Fibroblast of skin of left quadriceps (primary cell): ENCODE data around the gene TEX264.

Experiments used
- DNase-seq, 2 experiments: peaks; one replicate each; pipeline ENCODE4 v3.0.0-alpha.2; 2013; ENCODE audit warnings: low read depth in 2 of 2

Gene TEX264

GRCh38 chr3:51673802-51674654, 3.0 kb downstream of the TEX264 start:
- DNase-seq, result no peak

- no peak for DNase-seq
These were observed 4.2 kb downstream of the TEX264 start for GRCh38 chr3:51675201-51675611.

GRCh38 chr3:51676102-51676640, 5.1 kb downstream of the TEX264 start:
- no peak for DNase-seq

- no peak for DNase-seq
These were observed 6.3 kb downstream of the TEX264 start for GRCh38 chr3:51677358-51677757.

GRCh38 chr3:51678186-51678585, 7.1 kb downstream of the TEX264 start:
- DNase-seq, result no peak

- no peak for DNase-seq
These were observed 7.6 kb downstream of the TEX264 start for GRCh38 chr3:51678641-51679040.

- DNase-seq, result no peak
These were observed 8.3 kb downstream of the TEX264 start for GRCh38 chr3:51679318-51679717.

- DNase-seq, result no peak
These were observed 8.7 kb downstream of the TEX264 start for GRCh38 chr3:51679777-51680176.

- DNase-seq, result no peak
These were observed 9.1 kb downstream of the TEX264 start for GRCh38 chr3:51680196-51680595.

GRCh38 chr3:51680663-51681230, 9.7 kb downstream of the TEX264 start:
- no peak for DNase-seq

- DNase-seq, result no peak
These were observed 10.4 kb downstream of the TEX264 start for GRCh38 chr3:51681453-51681852.

- peak; percentile 58 to 67 for DNase-seq
These were observed 11.0 kb downstream of the TEX264 start for GRCh38 chr3:51682079-51682478.

- DNase-seq, result no peak
These were observed 11.5 kb downstream of the TEX264 start for GRCh38 chr3:51682526-51682925.

GRCh38 chr3:51683566-51683965, 12.5 kb downstream of the TEX264 start:
- DNase-seq, result no peak

GRCh38 chr3:51684971-51685751, 14.1 kb downstream of the TEX264 start:
- DNase-seq, result no peak

- no peak for DNase-seq
These were observed 15.0 kb downstream of the TEX264 start for GRCh38 chr3:51686056-51686455.

GRCh38 chr3:51686512-51687215, 15.6 kb downstream of the TEX264 start:
- no peak for DNase-seq

- no peak for DNase-seq
These were observed 16.6 kb downstream of the TEX264 start for GRCh38 chr3:51687431-51688205.

GRCh38 chr3:51688206-51688600, 17.2 kb downstream of the TEX264 start:
- DNase-seq, result no peak

- no peak for DNase-seq
These were observed 20.0 kb downstream of the TEX264 start for GRCh38 chr3:51691021-51691420.

GRCh38 chr3:51691949-51692348, 20.9 kb downstream of the TEX264 start:
- DNase-seq, result no peak
